Upper lobe of right lung (tissue), 1 donor: ENCODE measurements around the gene ANKRD11. TPM values are rescaled to one million over a fixed set of nuclear protein-coding genes. Genes with fewer than 3 reads are reported as not detected.

ENCODE experiments used
- ATAC-seq: fragments of 200-7000 bp; cut with Tn5 transposase; one replicate; pipeline ENCODE4 v1.9.1; 2020; ENCODE audit warnings: mild to moderate bottlenecking, moderate library complexity
- DNase-seq: peaks from one replicate; pipeline ENCODE4 v3.0.0-alpha.2; 2020
- H3K27ac ChIP-seq: fragments of 200-600 bp; one replicate; pipeline ENCODE4 v1.8.0; 2022
- H3K27me3 ChIP-seq: fragments of 200-600 bp; one replicate; pipeline ENCODE4 v1.8.0; 2022; ENCODE audit warnings: mild to moderate bottlenecking
- H3K36me3 ChIP-seq: fragments of 200-600 bp; one replicate; pipeline ENCODE4 v1.8.0; 2022
- H3K4me1 ChIP-seq: fragments of 200-600 bp; one replicate; pipeline ENCODE4 v1.8.0; 2022
- H3K4me3 ChIP-seq: fragments of 200-600 bp; one replicate; pipeline ENCODE4 v1.8.0; 2022; ENCODE audit warnings: mild to moderate bottlenecking
- H3K9me3 ChIP-seq: fragments of 200-600 bp; one replicate; pipeline ENCODE4 v1.8.0; 2022
- intact Hi-C: fragments of 100-400 bp; cut with DNase I; formaldehyde crosslinking; loops from one replicate; pipeline ENCODE4 v1.11.0; 2022
- total RNA-seq: library from RNA; stranded (reverse); fragmentation: NEBNext Ultra II Directional; extraction: Animal tissue kit (Norgen Biotek cat#: 25700); gene quantifications from one replicate; pipeline ENCODE4 v1.2.1, GENCODE V29; 2021
- TF ChIP-seq, protein P1 (sequence below): fragments of 200-600 bp; IDR thresholded peaks from one replicate; pipeline ENCODE4 v1.8.0; 2022; ENCODE audit warnings: antibody characterized with exemption
- donor health status: DM: no; HTN: yes; CAD: no; lungs with severe emphysema.

ANKRD11 gene
- total RNA-seq, 1 donor from 2014 or later = 125 TPM

DNA sequence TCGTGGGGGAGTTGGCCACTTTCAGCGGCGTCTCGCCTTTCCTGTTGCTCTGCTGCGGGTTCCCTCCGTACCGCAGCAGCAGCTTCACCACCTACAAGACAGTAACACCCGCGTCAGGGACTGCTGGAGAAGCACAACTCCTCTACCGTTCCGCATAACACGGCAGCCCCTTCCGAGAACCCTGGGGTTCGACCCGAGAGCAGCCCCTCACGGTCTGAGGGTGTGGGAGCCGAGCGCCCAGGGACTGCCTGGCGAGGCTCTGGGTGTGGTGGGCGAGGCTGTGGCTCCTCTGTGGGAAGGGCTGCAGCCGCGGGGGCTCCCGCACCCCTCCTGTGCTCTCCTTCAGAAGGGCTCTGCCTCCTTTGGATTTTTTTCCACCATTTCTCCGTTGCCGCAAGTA, 204.3 kb downstream of the ANKRD11 start:
- Histone ChIP-seq H3K27ac (no peak overlapping the region), H3K4me1 (peaks cover 6% of the 10 kb centered on the region), H3K36me3 (peaks cover 75% of the 10 kb centered on the region), H3K27me3 (no peaks in the 10 kb centered on the region), H3K4me3 (no peak overlapping the region), H3K9me3 (no peaks in the 10 kb centered on the region)
- TF ChIP-seq, protein P1, sequence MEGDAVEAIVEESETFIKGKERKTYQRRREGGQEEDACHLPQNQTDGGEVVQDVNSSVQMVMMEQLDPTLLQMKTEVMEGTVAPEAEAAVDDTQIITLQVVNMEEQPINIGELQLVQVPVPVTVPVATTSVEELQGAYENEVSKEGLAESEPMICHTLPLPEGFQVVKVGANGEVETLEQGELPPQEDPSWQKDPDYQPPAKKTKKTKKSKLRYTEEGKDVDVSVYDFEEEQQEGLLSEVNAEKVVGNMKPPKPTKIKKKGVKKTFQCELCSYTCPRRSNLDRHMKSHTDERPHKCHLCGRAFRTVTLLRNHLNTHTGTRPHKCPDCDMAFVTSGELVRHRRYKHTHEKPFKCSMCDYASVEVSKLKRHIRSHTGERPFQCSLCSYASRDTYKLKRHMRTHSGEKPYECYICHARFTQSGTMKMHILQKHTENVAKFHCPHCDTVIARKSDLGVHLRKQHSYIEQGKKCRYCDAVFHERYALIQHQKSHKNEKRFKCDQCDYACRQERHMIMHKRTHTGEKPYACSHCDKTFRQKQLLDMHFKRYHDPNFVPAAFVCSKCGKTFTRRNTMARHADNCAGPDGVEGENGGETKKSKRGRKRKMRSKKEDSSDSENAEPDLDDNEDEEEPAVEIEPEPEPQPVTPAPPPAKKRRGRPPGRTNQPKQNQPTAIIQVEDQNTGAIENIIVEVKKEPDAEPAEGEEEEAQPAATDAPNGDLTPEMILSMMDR = no peak
- DNase-seq (no peak), ATAC-seq (no peak)
- intact Hi-C loops = no loop called here

DNA sequence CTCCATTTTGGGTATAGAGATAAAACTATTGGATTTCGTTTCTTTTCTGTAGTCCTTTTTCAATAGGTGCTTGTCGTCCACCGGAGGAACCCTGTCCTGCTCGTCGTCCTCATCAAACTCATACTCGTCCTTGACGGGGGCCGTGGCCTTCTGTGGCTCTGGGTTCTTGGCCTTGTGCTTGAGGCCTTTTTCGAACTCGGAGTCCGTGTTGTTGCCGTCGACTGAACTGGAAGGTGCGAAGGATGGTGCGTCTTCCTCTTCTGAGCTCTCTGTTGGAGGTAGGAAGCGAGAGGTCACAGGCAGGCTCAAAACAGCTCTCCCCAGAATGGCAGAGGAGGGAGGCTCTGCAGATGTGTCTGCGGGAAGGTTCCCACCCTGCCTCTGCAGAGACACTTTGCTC, 205.0 kb downstream of the ANKRD11 start:
- TF ChIP-seq, protein P1 = no peak
- Histone ChIP-seq H3K4me1 (peaks cover 6% of the 10 kb centered on the region), H3K36me3 (peaks cover 81% of the 10 kb centered on the region), H3K27ac (no peak overlapping the region), H3K9me3 (no peaks in the 10 kb centered on the region), H3K4me3 (no peak overlapping the region), H3K27me3 (no peaks in the 10 kb centered on the region)
- DNase-seq (no peak), ATAC-seq (no peak)
- intact Hi-C loops = no loop called here

DNA sequence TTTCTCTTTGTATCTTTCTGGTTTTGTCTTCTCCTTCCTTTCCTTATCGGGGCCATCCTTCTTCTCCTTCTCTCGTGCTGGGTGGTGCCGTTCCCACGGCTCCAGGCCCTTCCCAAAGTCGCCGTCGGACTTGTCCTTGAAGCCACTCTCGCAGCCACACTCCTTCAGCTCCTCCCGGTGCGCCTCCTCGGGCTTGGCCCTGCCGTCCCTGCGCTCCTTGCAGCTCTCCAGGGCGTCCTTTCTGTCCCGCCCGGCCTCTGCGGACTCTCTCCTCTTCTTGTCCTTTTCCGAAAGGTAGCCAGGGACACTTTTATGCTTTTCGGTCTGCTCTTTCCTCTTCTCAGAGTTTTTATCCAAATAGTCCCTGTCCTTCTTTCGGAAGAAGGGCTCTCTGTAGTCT, 206.9 kb downstream of the ANKRD11 start:
- no peak for DNase-seq
- ATAC-seq = no peak
- H3K27me3 ChIP-seq = no peaks in the 10 kb centered on the region
- peaks cover 75% of the 10 kb centered on the region for H3K36me3 ChIP-seq
- H3K4me3 ChIP-seq = no peak overlapping the region
- no peaks in the 10 kb centered on the region for H3K9me3 ChIP-seq
- intact Hi-C loops = no loop called here
- H3K4me1 ChIP-seq = no peaks in the 10 kb centered on the region
- no peak overlapping the region for H3K27ac ChIP-seq
- TF ChIP-seq, protein P1 = no peak

DNA sequence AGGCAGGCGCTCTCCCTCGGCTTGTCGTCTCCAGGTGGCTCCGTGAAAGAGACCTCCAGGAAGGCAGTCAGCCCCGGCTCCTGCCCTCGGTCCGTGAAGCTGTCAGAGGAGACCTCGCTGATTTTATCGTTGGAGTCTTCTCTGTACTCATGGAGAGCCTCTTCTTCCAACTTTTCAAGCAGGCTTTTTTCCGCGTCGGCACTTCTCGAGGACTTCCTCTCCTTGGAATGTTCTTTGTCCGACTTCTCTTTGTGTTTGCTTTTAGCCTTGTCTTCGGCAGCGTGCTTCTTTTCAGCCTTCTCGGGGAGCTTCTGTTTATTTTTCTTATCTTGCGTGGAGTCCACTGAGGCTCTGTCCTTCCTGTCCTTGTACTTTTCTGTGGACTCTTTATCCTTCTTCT, 207.8 kb downstream of the ANKRD11 start:
- intact Hi-C loops = no loop called here
- ATAC-seq = no peak
- H3K36me3 ChIP-seq = peaks cover 73% of the 10 kb centered on the region

DNA sequence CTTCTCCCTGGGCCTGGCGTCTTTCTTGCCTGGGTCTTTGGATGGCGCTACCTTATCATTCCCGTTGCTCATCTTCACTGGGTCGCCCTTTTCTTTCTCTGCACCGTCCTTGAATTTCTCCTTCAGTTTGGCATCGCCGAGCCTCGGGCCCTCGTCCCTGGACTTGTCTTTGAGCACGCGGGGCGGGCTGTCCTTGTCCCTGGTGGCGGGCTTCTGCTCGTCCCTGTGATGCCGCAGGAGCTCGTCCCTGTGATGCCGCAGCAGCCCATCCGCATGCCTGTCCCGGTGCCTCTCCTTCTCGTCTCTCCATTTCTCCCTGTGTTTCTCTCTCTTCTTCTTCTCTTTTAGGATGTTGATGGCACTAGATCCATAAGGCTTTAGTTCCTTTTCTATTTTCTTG, 208.5 kb downstream of the ANKRD11 start:
- DNase-seq = no peak
- Histone ChIP-seq H3K9me3 (no peaks in the 10 kb centered on the region), H3K27me3 (no peaks in the 10 kb centered on the region), H3K4me3 (no peak overlapping the region), H3K27ac (no peak overlapping the region), H3K36me3 (peaks cover 72% of the 10 kb centered on the region), H3K4me1 (no peaks in the 10 kb centered on the region)
- intact Hi-C loops = no loop called here
- no peak for ATAC-seq
- TF ChIP-seq, protein P1 = no peak

More for the DNA sequence above, 207.8 kb downstream of the ANKRD11 start:
- TF ChIP-seq, protein P1 = no peak
- Histone ChIP-seq H3K9me3 (no peaks in the 10 kb centered on the region), H3K4me3 (no peak overlapping the region), H3K4me1 (no peaks in the 10 kb centered on the region), H3K27ac (no peak overlapping the region), H3K27me3 (no peaks in the 10 kb centered on the region)
- DNase-seq = no peak

DNA sequence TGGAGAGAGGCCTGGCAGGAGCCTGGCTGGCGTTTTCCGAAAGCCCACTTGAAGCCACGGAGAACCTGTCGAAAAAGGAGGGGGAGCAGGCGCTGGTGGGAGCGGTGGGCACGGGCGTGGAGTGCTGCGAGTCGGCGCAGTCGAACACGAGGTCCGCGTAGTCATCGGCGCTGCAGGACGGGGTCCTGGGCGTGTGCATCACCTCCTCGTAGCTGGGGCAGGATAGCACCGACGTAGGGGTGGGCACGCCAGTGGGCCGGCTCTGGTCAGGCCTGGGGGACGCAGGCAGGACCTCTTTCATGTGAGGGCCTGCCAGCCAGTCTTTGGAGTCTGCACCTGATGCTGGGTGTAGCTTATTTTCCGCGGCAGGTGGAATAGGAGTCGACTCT, 209.2 kb downstream of the ANKRD11 start:
- Histone ChIP-seq H3K27ac (no peak overlapping the region), H3K27me3 (no peaks in the 10 kb centered on the region), H3K36me3 (peaks cover 71% of the 10 kb centered on the region), H3K9me3 (no peaks in the 10 kb centered on the region), H3K4me1 (no peaks in the 10 kb centered on the region), H3K4me3 (no peak overlapping the region)
- DNase-seq (no peak), ATAC-seq (no peak)
- intact Hi-C loops = no loop called here
- TF ChIP-seq, protein P1 = no peak
